ENCODE measurements around the gene NGEF. TPM values are rescaled to one million over a fixed set of nuclear protein-coding genes. Genes with fewer than 3 reads are reported as not detected.

Gene NGEF
- total RNA-seq, 8 experiments from 2014 or later, result 5.3 to 47.0 (median 8.4) TPM

GRCh38 chr2:232888839-232889529 is 124.1 kb downstream of the NGEF start:
- Histone ChIP-seq H3K27ac (no peak overlapping the region), H3K4me3 (no peak overlapping the region), H3K4me1 (replicated peaks in 1 of 2) (peaks cover 7 to 8% of the 10 kb centered on the region in 2 donors)
- ATAC-seq (replicated peaks in 6 of 8), result no peak
- WGBS, 10 experiments, result 10 to 92% (median 80%) methylated on average over 1 to 8 of the region's 14 CpGs; no CpG with 5 or more reads in 3 of the 10 experiments
- in situ Hi-C loops (cut with MboI; ENCODE audit: low pct_unique_long_range_greater_than_20kb in 2 of 9, low sequenced_read_pairs in 9 of 9, unreplicated experiment in 9 of 9), result no loop called here

GRCh38 chr2:232888099-232888836 is 124.8 kb downstream of the NGEF start:
- no peak overlapping the region for H3K4me3 ChIP-seq
- peaks cover 7 to 8% of the 10 kb centered on the region in 2 donors for H3K4me1 ChIP-seq (replicated peaks in 1 of 2)
- no peak overlapping the region for H3K27ac ChIP-seq
- ATAC-seq (replicated peaks in 6 of 8), result no peak
- in situ Hi-C loops (cut with MboI; ENCODE audit: low pct_unique_long_range_greater_than_20kb in 2 of 9, low sequenced_read_pairs in 9 of 9, unreplicated experiment in 9 of 9), result no loop called here
- WGBS, 10 experiments, result 81 to 100% (median 86%) methylated on average over 1 to 14 of the region's 21 CpGs; no CpG with 5 or more reads in 3 of the 10 experiments

GRCh38 chr2:232887171-232887850 is 125.7 kb downstream of the NGEF start:
- peaks cover 7 to 8% of the 10 kb centered on the region in 2 donors for H3K4me1 ChIP-seq (replicated peaks in 1 of 2)
- peak in 2 of 8 experiments; percentile 34 to 38 for ATAC-seq (replicated peaks in 6 of 8)
- H3K4me3 ChIP-seq, result no peak overlapping the region
- WGBS, 10 experiments, result 67 to 100% (median 87%) methylated on average over 1 to 12 of the region's 15 CpGs; no CpG with 5 or more reads in 3 of the 10 experiments
- in situ Hi-C loops (cut with MboI; ENCODE audit: low pct_unique_long_range_greater_than_20kb in 2 of 9, low sequenced_read_pairs in 9 of 9, unreplicated experiment in 9 of 9), result no loop called here
- H3K27ac ChIP-seq, result no peak overlapping the region

- no peak for ATAC-seq (replicated peaks in 6 of 8)
- Histone ChIP-seq H3K27ac (no peak overlapping the region), H3K4me3 (no peak overlapping the region), H3K4me1 (replicated peaks in 1 of 2) (peaks cover 7 to 8% of the 10 kb centered on the region in 2 donors)
- WGBS, 10 experiments, result 71 to 93% (median 83%) methylated on average over 2 to 5 of the region's 7 CpGs; no CpG with 5 or more reads in 3 of the 10 experiments
- in situ Hi-C loops (cut with MboI; ENCODE audit: low pct_unique_long_range_greater_than_20kb in 2 of 9, low sequenced_read_pairs in 9 of 9, unreplicated experiment in 9 of 9), result no loop called here
Measured at GRCh38 chr2:232886632-232887031, 126.4 kb downstream of the NGEF start.

- H3K4me3 ChIP-seq, result no peak overlapping the region
- peaks cover 5% of the 10 kb centered on the region in 2 donors for H3K4me1 ChIP-seq (replicated peaks in 1 of 2)
- H3K27ac ChIP-seq, result no peak overlapping the region
- ATAC-seq (replicated peaks in 6 of 8), result no peak
- WGBS, 10 experiments, result 83 to 98% (median 94%) methylated on average over 2 to 9 of the region's 11 CpGs; no CpG with 5 or more reads in 4 of the 10 experiments
- in situ Hi-C loops (cut with MboI; ENCODE audit: low pct_unique_long_range_greater_than_20kb in 2 of 9, low sequenced_read_pairs in 9 of 9, unreplicated experiment in 9 of 9), result no loop called here
Measured at GRCh38 chr2:232886176-232886575, 126.9 kb downstream of the NGEF start.

- H3K4me1 ChIP-seq (replicated peaks in 1 of 2), result no peaks in the 10 kb centered on the region
- in situ Hi-C loops (cut with MboI; ENCODE audit: low pct_unique_long_range_greater_than_20kb in 2 of 9, low sequenced_read_pairs in 9 of 9, unreplicated experiment in 9 of 9), result no loop called here
- no peak overlapping the region for H3K27ac ChIP-seq
- ATAC-seq (replicated peaks in 6 of 8), result no peak
- WGBS, 10 experiments, result 75 to 100% (median 93%) methylated on average over 1 to 12 of the region's 25 CpGs; no CpG with 5 or more reads in 4 of the 10 experiments
- no peak overlapping the region for H3K4me3 ChIP-seq
Measured at GRCh38 chr2:232885264-232885961, 127.6 kb downstream of the NGEF start.

GRCh38 chr2:232884549-232885263 is 128.3 kb downstream of the NGEF start:
- in situ Hi-C loops (cut with MboI; ENCODE audit: low pct_unique_long_range_greater_than_20kb in 2 of 9, low sequenced_read_pairs in 9 of 9, unreplicated experiment in 9 of 9), result no loop called here
- WGBS, 10 experiments, result 70 to 95% (median 93%) methylated on average over 2 to 14 of the region's 27 CpGs; no CpG with 5 or more reads in 5 of the 10 experiments

GRCh38 chr2:232884001-232884421 is 129.0 kb downstream of the NGEF start:
- in situ Hi-C loops (cut with MboI; ENCODE audit: low pct_unique_long_range_greater_than_20kb in 2 of 9, low sequenced_read_pairs in 9 of 9, unreplicated experiment in 9 of 9), result no loop called here
- Histone ChIP-seq H3K4me1 (replicated peaks in 1 of 2) (no peaks in the 10 kb centered on the region), H3K4me3 (no peak overlapping the region), H3K27ac (no peak overlapping the region)
- peak in 1 of 8 experiments; percentile 3 for ATAC-seq (replicated peaks in 6 of 8)
- WGBS, 10 experiments, result 60 to 80% methylated on average over 1 to 7 of the region's 11 CpGs; no CpG with 5 or more reads in 8 of the 10 experiments

More at GRCh38 chr2:232884549-232885263, 128.3 kb downstream of the NGEF start:
- no peak overlapping the region for H3K4me3 ChIP-seq
- H3K27ac ChIP-seq, result no peak overlapping the region
- ATAC-seq (replicated peaks in 6 of 8), result peak in 2 of 8 experiments; percentile 12 to 15
- no peaks in the 10 kb centered on the region for H3K4me1 ChIP-seq (replicated peaks in 1 of 2)

- WGBS, 10 experiments, result 82 to 100% (median 87%) methylated on average over 1 to 7 of the region's 29 CpGs; no CpG with 5 or more reads in 3 of the 10 experiments
- in situ Hi-C loops (cut with MboI; ENCODE audit: low pct_unique_long_range_greater_than_20kb in 2 of 9, low sequenced_read_pairs in 9 of 9, unreplicated experiment in 9 of 9), result no loop called here
- no peak overlapping the region for H3K4me3 ChIP-seq
- H3K4me1 ChIP-seq (replicated peaks in 1 of 2), result no peaks in the 10 kb centered on the region
- no peak overlapping the region for H3K27ac ChIP-seq
- ATAC-seq (replicated peaks in 6 of 8), result no peak
Measured at GRCh38 chr2:232883116-232883721, 129.8 kb downstream of the NGEF start.

GRCh38 chr2:232882505-232883115 is 130.4 kb downstream of the NGEF start:
- no peak overlapping the region for H3K27ac ChIP-seq
- no peak overlapping the region for H3K4me3 ChIP-seq
- in situ Hi-C loops (cut with MboI; ENCODE audit: low pct_unique_long_range_greater_than_20kb in 2 of 9, low sequenced_read_pairs in 9 of 9, unreplicated experiment in 9 of 9), result no loop called here
- no peaks in the 10 kb centered on the region for H3K4me1 ChIP-seq (replicated peaks in 1 of 2)
- WGBS, 10 experiments, result 73 to 100% (median 89%) methylated on average over 3 to 7 of the region's 20 CpGs; no CpG with 5 or more reads in 6 of the 10 experiments
- ATAC-seq (replicated peaks in 6 of 8), result no peak

- Histone ChIP-seq H3K4me1 (replicated peaks in 1 of 2) (peaks cover 0 to 2% of the 10 kb centered on the region in 2 donors), H3K4me3 (no peak overlapping the region), H3K27ac (no peak overlapping the region)
- in situ Hi-C loops (cut with MboI; ENCODE audit: low pct_unique_long_range_greater_than_20kb in 2 of 9, low sequenced_read_pairs in 9 of 9, unreplicated experiment in 9 of 9), result no loop called here
- 90% methylated on average over 10 of the region's 17 CpGs; no CpG with 5 or more reads in 9 of the 10 experiments for WGBS, 10 experiments
- no peak for ATAC-seq (replicated peaks in 6 of 8)
Measured at GRCh38 chr2:232882085-232882484, 131.0 kb downstream of the NGEF start.

All from motor neuron (in vitro differentiated cells).